Stimulated activated naive CD8-positive, alpha-beta T cell treated with anti-CD3 and anti-CD28 coated beads, Interleukin-15, Interleukin-2, amounts not matched to agents 100 ng/mL and 50 ng/mL, for 24 hours (primary cell): ENCODE data around the gene NTN1.

Experiments
- H3K27ac Mint-ChIP-seq: one replicate; pipeline ENCODE4 v1.8.0; 2021; ENCODE audit warnings: mild to moderate bottlenecking, mixed read lengths
- H3K27me3 Mint-ChIP-seq: one replicate; pipeline ENCODE4 v1.8.0; 2021; ENCODE audit warnings: mixed read lengths
- H3K36me3 Mint-ChIP-seq: one replicate; pipeline ENCODE4 v1.8.0; 2021; ENCODE audit warnings: low read depth, mixed read lengths
- H3K4me1 Mint-ChIP-seq: one replicate; pipeline ENCODE4 v1.8.0; 2021; ENCODE audit warnings: low read depth, mixed read lengths
- H3K4me3 Mint-ChIP-seq: one replicate; pipeline ENCODE4 v1.8.0; 2021; ENCODE audit warnings: mild to moderate bottlenecking, mixed read lengths
- H3K9me3 Mint-ChIP-seq: one replicate; pipeline ENCODE4 v1.8.0; 2021; ENCODE audit warnings: mixed read lengths

NTN1 gene

DNA sequence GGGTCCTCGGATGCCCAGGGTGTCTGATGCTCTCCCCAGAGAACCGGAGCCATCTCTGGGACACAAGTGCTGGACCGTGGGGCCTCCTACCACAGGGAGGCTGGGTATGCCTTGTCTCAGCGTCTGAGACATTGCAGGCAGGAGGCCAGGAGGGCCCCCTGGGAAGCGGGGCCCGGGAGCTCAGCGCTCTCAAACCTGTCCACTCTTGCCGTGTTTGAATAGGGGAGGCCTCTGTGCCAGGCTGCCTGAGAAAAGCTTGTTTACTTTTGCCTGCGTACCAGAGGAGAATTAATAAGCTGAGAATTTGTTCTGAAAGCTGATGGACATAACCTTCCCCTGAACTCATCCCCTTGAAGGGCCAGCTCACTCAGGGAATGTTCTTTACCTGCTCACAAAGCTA lies 163.8 kb downstream of the NTN1 start:
- H3K4me1 Mint-ChIP-seq: no peaks in the 10 kb centered on the region
- H3K27me3 Mint-ChIP-seq: no peaks in the 10 kb centered on the region
- H3K9me3 Mint-ChIP-seq: no peaks in the 10 kb centered on the region
- H3K4me3 Mint-ChIP-seq: no peak overlapping the region
- H3K27ac Mint-ChIP-seq: no peak overlapping the region
- no peaks in the 10 kb centered on the region for H3K36me3 Mint-ChIP-seq

DNA sequence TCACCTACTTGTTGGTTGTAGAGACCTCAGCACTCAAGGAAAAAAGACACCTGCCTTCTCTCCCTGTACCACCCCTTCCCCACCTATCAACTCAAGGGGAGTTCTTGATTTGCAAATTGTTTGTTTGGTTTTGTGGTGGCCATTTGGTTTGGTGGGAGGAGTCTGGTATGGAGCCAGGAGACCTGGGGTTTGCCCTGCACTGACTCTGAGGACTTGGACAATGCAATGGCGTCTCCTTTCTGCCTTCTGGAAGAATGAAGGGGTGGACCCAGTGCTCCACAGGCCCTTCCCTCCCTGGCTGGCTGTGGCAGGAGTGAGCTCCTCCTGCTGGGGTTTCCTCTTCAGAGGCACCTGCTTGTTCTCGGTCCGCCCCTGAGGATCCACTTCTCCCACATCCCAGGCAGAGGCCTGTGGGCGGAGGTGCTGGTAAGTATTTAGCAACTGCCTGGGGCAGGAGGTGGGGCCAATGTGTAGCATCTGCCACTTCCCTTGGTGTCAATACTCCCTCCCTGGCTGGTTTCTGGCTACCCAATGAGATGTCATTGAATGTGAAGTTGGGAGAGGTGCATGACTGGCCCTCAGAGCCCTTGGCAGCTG lies 164.5 kb downstream of the NTN1 start:
- H3K36me3 Mint-ChIP-seq: no peaks in the 10 kb centered on the region
- H3K4me1 Mint-ChIP-seq: no peaks in the 10 kb centered on the region
- H3K27ac Mint-ChIP-seq: no peak overlapping the region
- no peaks in the 10 kb centered on the region for H3K27me3 Mint-ChIP-seq
- no peak overlapping the region for H3K4me3 Mint-ChIP-seq
- no peaks in the 10 kb centered on the region for H3K9me3 Mint-ChIP-seq

DNA sequence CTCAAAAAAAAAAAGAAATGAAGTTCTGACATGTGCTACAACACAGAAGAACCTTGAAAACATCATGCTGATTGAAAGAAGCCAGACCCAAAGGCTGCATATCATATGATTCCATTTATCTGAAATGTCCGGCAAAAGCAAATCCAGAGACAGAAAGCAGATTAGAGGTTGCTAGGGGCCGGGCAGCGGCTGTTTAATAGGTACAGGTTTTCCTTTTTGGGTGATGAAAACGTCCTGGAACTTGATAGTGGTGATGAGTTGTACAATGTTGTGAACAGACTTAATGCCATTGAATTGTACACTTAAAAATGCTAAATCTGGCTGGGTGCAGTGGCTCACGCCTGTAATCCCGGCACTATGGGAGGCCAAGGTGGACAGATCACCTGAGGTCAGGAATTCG lies 166.5 kb downstream of the NTN1 start:
- H3K9me3 Mint-ChIP-seq: no peaks in the 10 kb centered on the region
- no peak overlapping the region for H3K27ac Mint-ChIP-seq
- H3K4me1 Mint-ChIP-seq: no peaks in the 10 kb centered on the region
- no peaks in the 10 kb centered on the region for H3K36me3 Mint-ChIP-seq
- H3K4me3 Mint-ChIP-seq: no peak overlapping the region
- no peaks in the 10 kb centered on the region for H3K27me3 Mint-ChIP-seq

DNA sequence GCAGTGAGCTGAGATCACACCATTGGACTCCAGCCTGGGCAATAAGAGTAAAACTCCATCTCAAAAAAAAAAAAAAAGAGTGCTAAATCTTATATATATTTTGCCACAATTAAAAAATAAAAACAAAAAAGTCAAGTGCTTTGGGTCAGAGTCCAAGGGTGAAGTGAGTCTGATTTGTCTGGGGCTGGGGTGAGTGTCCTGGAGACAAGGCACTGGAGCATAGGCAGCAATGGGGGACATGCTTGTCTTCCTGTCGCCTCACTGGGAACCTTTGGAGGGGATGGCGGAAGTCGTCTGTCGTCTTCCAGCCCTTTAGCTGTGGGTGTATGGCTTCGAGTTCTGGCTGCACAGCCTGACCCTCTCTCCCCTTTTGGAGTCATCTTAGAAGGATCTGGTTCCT lies 167.1 kb downstream of the NTN1 start:
- H3K36me3 Mint-ChIP-seq: no peaks in the 10 kb centered on the region
- no peaks in the 10 kb centered on the region for H3K9me3 Mint-ChIP-seq
- H3K4me1 Mint-ChIP-seq: no peaks in the 10 kb centered on the region
- no peaks in the 10 kb centered on the region for H3K27me3 Mint-ChIP-seq
- no peak overlapping the region for H3K4me3 Mint-ChIP-seq
- no peak overlapping the region for H3K27ac Mint-ChIP-seq

DNA sequence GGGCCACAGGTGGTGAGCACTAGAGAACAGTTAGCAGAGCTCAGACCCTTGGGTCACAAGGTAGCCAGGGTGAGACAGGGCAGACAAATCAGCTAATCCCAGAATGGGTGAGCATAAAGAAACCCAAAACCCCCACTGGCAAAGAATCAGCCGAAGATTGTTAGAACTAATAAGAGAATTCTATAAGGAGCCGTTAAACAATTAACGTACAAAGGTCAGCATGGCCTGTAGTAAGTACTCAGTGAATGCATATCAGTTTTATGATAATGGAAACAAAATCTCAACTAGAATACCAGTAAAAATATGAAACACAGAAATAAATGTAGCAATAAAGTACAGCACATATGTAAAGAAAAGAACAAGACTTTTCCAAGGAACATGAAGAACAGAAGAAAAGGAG lies 168.6 kb downstream of the NTN1 start:
- Mint-ChIP-seq H3K9me3 (no peaks in the 10 kb centered on the region), H3K27me3 (no peaks in the 10 kb centered on the region), H3K36me3 (no peaks in the 10 kb centered on the region), H3K27ac (no peak overlapping the region), H3K4me3 (no peak overlapping the region), H3K4me1 (no peaks in the 10 kb centered on the region)

DNA sequence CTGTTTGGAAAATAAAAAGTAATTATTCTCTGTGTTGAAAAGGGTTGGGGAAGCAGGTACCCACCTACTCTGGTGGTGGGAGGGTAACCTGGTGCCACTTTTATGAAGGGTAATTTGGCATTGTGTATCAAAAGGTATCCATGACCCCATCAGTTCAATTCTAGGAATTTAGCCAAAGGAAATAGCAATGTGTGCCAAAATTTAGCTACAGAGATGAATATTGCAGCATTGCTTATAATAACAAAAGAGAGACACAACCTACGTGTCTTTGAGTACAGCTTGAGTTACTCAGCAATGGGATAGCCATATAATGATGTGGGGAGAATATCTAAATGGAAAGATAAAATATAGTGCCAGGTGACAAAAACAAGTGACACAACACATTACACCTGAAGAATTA lies 170.7 kb downstream of the NTN1 start:
- Mint-ChIP-seq H3K36me3 (no peaks in the 10 kb centered on the region), H3K4me3 (no peak overlapping the region), H3K27ac (no peak overlapping the region), H3K9me3 (no peaks in the 10 kb centered on the region), H3K4me1 (no peaks in the 10 kb centered on the region), H3K27me3 (no peaks in the 10 kb centered on the region)

DNA sequence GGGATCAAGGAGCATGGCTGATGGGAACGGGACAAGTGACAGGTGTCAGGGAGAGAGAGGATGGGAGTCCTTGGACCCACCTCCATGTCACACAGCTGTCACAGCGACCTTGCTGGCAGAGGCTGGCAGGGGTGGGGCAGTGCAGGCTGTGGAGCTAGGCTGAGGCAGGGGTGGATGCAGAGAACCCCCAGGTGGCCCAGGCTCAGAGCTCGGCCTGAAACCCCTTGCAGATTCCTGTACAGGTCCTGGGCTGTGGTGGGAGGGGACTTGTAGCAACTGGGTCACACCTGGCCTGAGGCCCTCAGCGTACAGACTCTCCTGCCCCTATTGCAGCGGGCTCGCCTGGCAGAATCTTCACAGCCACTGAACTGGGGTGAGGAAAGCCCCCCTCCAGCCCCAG lies 174.1 kb downstream of the NTN1 start:
- no peaks in the 10 kb centered on the region for H3K4me1 Mint-ChIP-seq
- no peaks in the 10 kb centered on the region for H3K36me3 Mint-ChIP-seq

DNA sequence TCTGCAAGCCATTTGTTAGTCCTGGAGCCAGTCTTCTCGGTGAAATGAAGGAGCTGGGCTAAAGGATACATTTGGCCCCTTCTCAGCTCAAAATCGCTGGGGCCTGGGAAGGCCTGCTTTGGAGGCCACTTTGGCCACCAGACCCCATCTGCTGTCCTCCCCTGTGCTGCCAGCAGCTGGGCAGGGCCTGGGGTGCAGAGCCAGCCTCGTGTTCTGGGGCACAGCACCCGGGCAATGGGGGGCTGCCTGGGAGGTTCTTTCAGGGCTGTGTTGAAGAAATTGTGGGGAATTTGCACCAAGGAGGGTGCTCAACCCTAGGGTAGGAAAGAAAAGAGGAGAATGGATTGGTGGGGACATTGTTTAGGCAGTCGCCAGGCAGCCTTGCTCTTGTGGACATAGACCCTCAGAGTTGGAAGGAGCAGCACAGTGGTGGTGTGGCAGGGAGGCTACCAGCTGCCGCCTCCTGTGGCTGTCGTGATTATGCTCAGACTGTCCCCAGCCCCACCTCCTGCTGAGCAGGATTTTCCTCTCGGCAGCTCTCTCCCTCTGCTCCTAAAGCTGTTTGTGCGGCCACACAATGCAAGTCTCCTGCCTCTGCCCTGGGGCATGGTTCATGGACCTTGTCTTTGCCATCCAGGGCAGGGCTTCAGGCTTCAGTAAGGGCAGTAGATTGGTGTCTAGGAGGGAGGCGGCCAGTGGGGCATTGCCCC lies 174.8 kb downstream of the NTN1 start:
- H3K27me3 Mint-ChIP-seq: no peaks in the 10 kb centered on the region
- H3K9me3 Mint-ChIP-seq: no peaks in the 10 kb centered on the region
- H3K27ac Mint-ChIP-seq: no peak overlapping the region
- no peak overlapping the region for H3K4me3 Mint-ChIP-seq
- peaks cover 4% of the 10 kb centered on the region for H3K4me1 Mint-ChIP-seq
- H3K36me3 Mint-ChIP-seq: no peaks in the 10 kb centered on the region

More for the DNA sequence above, 174.1 kb downstream of the NTN1 start:
- no peak overlapping the region for H3K27ac Mint-ChIP-seq
- H3K27me3 Mint-ChIP-seq: no peaks in the 10 kb centered on the region
- H3K4me3 Mint-ChIP-seq: no peak overlapping the region
- no peaks in the 10 kb centered on the region for H3K9me3 Mint-ChIP-seq

DNA sequence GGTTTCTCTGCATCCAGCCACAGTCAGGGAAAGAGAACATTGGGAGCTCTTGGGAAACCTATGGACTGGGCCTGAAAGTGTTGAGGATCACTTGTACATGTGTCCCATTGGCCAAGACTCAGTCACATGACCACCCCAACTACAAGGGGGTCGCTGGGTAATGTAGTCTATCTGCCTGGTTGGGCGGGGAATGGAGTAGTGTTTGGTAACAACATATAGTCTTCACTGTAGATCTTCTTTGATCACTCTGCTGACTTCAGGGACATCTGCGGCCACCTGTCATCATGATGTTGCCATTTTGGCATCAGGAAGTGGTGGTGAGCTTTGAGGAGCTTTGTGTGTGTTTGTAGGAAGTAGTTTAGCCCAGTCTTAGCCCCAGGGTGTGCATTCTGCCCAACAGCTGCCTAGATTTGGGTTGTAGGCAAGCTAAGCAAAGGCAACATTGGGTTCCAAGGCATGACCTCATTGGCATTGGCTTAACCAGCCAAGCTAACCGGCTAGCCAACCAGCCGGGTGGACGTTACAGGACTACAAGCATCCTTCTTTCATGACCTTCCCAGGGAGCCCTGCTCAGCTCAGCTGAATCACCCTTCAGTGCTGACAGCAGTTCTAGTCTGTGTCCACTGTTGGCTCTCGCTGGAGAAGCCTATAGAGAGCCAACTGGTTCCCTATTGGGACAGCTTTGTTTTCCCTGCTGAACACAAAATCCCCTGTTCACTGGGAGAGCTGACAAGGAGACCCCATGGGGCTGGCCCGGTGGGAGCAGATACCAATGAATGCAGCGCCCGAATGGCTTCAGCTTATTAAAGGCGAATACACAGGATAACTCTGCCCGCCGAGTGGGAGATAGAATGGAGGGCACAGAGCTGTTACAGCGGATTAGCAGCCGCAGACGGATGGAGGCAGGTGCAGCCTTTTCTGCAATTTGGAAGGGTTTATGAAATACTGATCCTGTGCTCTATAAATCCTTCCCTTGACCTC lies 178.6 kb downstream of the NTN1 start:
- peaks cover 18% of the 10 kb centered on the region for H3K4me1 Mint-ChIP-seq
- peaks cover 10% of the 10 kb centered on the region for H3K27me3 Mint-ChIP-seq
- no peaks in the 10 kb centered on the region for H3K9me3 Mint-ChIP-seq
- H3K4me3 Mint-ChIP-seq: no peak overlapping the region
- H3K36me3 Mint-ChIP-seq: no peaks in the 10 kb centered on the region
- no peak overlapping the region for H3K27ac Mint-ChIP-seq

DNA sequence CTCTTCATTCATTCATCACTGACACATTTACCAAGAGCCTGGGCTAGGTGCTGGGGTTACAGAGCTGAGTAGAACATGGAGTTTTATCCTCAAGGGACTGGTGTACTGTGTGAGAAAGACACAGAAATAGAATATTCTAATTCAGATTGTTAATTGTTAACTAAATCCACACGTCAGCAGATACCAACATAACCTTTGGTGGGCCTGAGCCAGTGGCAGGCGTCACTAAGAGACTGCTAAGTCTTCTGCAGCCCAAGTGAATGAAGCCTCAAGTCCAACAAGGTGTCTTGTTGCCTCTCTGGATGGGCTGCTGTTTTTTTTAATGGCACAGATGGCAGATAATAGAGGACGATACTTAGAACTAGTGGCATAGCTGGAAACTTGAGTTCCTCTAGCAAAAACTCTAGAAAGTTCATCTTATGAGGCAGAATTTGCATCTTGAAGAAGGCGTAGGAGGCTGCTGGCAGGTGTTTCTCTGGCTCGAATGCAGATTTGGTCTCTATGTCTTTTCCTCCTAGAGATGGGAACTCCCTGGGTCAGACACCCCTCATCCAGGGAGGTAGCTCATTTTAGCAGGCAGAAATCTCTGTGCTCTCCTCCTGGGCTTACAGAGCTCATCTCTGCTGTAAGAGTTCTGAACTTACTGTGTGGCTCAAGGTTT lies 179.5 kb downstream of the NTN1 start:
- peaks cover 13% of the 10 kb centered on the region for H3K27me3 Mint-ChIP-seq
- H3K27ac Mint-ChIP-seq: no peak overlapping the region
- no peaks in the 10 kb centered on the region for H3K9me3 Mint-ChIP-seq
- H3K36me3 Mint-ChIP-seq: no peaks in the 10 kb centered on the region
- no peak overlapping the region for H3K4me3 Mint-ChIP-seq
- peaks cover 20% of the 10 kb centered on the region for H3K4me1 Mint-ChIP-seq

DNA sequence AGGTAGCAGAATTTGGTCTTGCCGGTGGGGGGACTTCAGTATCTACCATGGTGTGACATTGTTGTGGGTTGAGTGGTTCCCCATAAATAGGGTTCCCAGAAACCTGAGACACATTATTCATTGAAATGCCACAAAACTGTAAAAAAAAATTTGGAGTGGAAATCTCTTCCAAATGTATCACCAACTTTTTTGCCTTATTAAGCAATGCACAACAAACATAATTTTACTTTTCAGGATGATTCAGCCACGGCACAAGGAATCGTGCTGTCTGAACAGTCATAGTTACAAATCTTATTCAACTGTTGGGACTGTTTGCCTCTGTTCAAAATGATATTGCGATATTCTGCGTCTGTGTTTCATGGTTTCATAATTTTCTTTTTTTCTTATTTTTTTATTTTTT lies 181.2 kb downstream of the NTN1 start:
- H3K36me3 Mint-ChIP-seq: no peaks in the 10 kb centered on the region
- no peaks in the 10 kb centered on the region for H3K9me3 Mint-ChIP-seq
- no peak overlapping the region for H3K4me3 Mint-ChIP-seq
- H3K4me1 Mint-ChIP-seq: peaks cover 20% of the 10 kb centered on the region
- peaks cover 13% of the 10 kb centered on the region for H3K27me3 Mint-ChIP-seq
- H3K27ac Mint-ChIP-seq: no peak overlapping the region

DNA sequence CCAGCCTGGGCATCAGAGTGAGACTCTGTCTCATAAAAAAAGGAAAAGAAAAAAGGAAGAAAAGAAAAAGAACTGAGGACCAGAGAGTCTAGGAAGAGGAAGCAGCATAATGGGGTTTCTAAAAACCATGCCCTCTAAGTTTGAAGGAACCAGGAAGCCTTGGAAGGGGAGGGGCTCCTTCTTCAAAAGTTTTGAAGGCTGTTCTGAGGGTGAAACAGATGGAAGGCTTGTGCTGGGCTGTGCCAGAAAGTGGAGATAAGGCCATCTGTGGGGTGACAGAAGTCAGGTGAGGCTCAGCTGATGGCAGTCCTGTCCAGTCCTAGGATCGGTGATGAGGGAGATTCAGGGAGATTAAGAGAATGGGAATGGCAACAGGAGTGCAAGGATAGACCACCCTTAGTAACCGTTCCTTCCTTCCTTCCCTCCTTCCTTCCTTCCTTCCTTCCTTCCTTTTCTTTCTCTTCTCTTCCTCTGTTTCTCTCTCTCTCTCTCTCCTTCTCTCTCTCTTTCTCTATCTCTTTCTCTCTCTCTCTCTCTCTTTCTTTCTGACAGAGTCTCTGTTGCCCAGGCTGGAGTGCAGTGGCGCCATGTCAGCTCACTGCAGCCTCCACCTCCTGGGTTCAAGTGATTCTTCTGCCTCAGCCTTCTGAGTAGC lies 182.6 kb downstream of the NTN1 start:
- no peaks in the 10 kb centered on the region for H3K36me3 Mint-ChIP-seq
- H3K27me3 Mint-ChIP-seq: peaks cover 13% of the 10 kb centered on the region
- no peaks in the 10 kb centered on the region for H3K9me3 Mint-ChIP-seq
- H3K4me3 Mint-ChIP-seq: no peak overlapping the region
- H3K4me1 Mint-ChIP-seq: peaks cover 20% of the 10 kb centered on the region
- H3K27ac Mint-ChIP-seq: no peak overlapping the region

DNA sequence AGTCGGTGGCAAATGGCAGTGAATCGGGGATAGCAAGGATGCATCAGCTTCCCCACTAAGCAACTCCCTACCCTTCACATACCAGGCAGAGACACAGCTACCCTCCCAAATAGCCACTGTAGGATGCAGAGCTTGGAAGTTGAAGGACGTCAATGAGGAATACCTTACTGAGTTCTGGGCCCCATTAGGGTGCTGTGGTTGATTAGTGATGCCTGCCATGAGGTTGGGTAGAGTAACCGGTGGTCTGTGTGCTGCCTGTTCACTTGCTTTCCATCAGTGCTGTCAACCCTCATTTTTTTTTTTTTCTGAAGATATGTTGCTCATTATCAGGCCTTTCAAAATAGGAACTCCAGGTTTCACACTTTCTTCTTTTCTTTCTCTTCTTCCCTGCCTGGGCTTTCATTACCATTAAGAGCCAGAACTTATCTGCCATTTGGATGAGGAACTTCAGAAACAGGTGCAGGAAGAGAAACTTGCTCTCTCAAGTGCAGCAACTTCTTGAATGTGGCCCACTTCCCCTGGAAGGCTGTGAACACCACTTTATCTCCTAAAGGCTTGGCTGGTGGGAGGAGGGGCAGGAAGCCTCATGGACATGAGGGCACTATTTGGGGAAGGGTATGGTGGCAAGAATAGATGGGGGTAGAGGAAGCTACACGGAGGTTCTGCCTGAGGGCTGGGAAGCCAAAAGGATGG lies 183.5 kb downstream of the NTN1 start:
- Mint-ChIP-seq H3K36me3 (no peaks in the 10 kb centered on the region), H3K4me3 (no peak overlapping the region), H3K27ac (no peak overlapping the region), H3K27me3 (peaks cover 13% of the 10 kb centered on the region), H3K4me1 (peaks cover 20% of the 10 kb centered on the region), H3K9me3 (no peaks in the 10 kb centered on the region)
